H9 (cell line): ENCODE measurements around the gene CYTL1. TPM values are rescaled to one million over a fixed set of nuclear protein-coding genes. Genes with fewer than 3 reads are reported as not detected.

Source experiments
- DNase-seq: peaks from one replicate; pipeline ENCODE4 v3.0.0-alpha.2; 2017
- H2AFZ ChIP-seq: one replicate; pipeline ENCODE4 v1.6.1; 2013; ENCODE audit warnings: mild to moderate bottlenecking, low read length, control low read depth, moderate library complexity
- H2AK5ac ChIP-seq: 2 replicates; pipeline ENCODE4 v1.6.1; 2013; ENCODE audit warnings: low read length, control low read depth, mixed read lengths; ENCODE audit not compliant: insufficient read length
- H2BK120ac ChIP-seq: one replicate; pipeline ENCODE4 v1.6.1; 2013; ENCODE audit warnings: low read depth, mild to moderate bottlenecking, low read length, control low read depth, inconsistent platforms; ENCODE audit not compliant: poor library complexity, severe bottlenecking
- H2BK12ac ChIP-seq: 2 replicates; pipeline ENCODE4 v1.6.1; 2013; ENCODE audit warnings: low read length, control low read depth, mixed read lengths, low read depth; ENCODE audit not compliant: insufficient read length
- H2BK15ac ChIP-seq: 2 replicates; pipeline ENCODE4 v1.6.1; 2013; ENCODE audit warnings: low read depth, low read length, control low read depth
- H2BK20ac ChIP-seq: one replicate; pipeline ENCODE4 v1.6.1; 2013; ENCODE audit warnings: low read depth, mild to moderate bottlenecking, low read length, control low read depth, inconsistent platforms; ENCODE audit not compliant: poor library complexity, severe bottlenecking
- H2BK5ac ChIP-seq: 2 replicates; pipeline ENCODE4 v1.6.1; 2013; ENCODE audit warnings: low read length, control low read depth, mixed read lengths; ENCODE audit not compliant: insufficient read length
- H3K14ac ChIP-seq: 2 replicates; pipeline ENCODE4 v1.6.1; 2013; ENCODE audit warnings: low read length, control low read depth; ENCODE audit not compliant: insufficient read depth
- H3K18ac ChIP-seq: 2 replicates; pipeline ENCODE4 v1.6.1; 2013; ENCODE audit warnings: low read depth, mild to moderate bottlenecking, mixed read lengths, low read length, control low read depth; ENCODE audit not compliant: insufficient read length
- H3K23ac ChIP-seq: 2 replicates; pipeline ENCODE4 v1.6.1; 2013; ENCODE audit warnings: low read length, control low read depth, mixed read lengths, low read depth; ENCODE audit not compliant: insufficient read length
- H3K23me2 ChIP-seq: 2 replicates; pipeline ENCODE4 v1.6.1; 2013; ENCODE audit warnings: low read depth, mild to moderate bottlenecking, mixed read lengths, low read length, control low read depth; ENCODE audit not compliant: insufficient read length, poor library complexity, severe bottlenecking
- H3K27ac ChIP-seq: 2 replicates; pipeline ENCODE4 v1.5.1; 2013; ENCODE audit warnings: low read length, control low read depth, mixed read lengths, low read depth; ENCODE audit not compliant: insufficient read length
- H3K27me3 ChIP-seq: 2 replicates; pipeline ENCODE4 v1.6.1; 2013; ENCODE audit warnings: low read length, control low read depth, inconsistent platforms; ENCODE audit not compliant: insufficient read depth
- H3K4ac ChIP-seq: 2 replicates; pipeline ENCODE4 v1.6.1; 2013; ENCODE audit warnings: low read depth, mild to moderate bottlenecking, control low read depth, inconsistent platforms, low read length, moderate library complexity
- H3K4me1 ChIP-seq: 2 replicates; pipeline ENCODE4 v1.6.1; 2013; ENCODE audit warnings: low read length, control low read depth, inconsistent platforms; ENCODE audit not compliant: insufficient read depth
- H3K4me2 ChIP-seq: 2 replicates; pipeline ENCODE4 v1.6.1; 2013; ENCODE audit warnings: low read length, control low read depth, mixed read lengths; ENCODE audit not compliant: insufficient read length, insufficient read depth
- H3K56ac ChIP-seq: 2 replicates; pipeline ENCODE4 v1.6.1; 2013; ENCODE audit warnings: low read depth, mild to moderate bottlenecking, mixed read lengths, low read length, control low read depth; ENCODE audit not compliant: insufficient read length
- H3K79me1 ChIP-seq: 2 replicates; pipeline ENCODE4 v1.6.1; 2013; ENCODE audit warnings: low read depth, mild to moderate bottlenecking, moderate library complexity, low read length, control low read depth, inconsistent platforms; ENCODE audit not compliant: insufficient read depth, poor library complexity, severe bottlenecking
- H3K79me2 ChIP-seq: 2 replicates; pipeline ENCODE4 v1.6.1; 2013; ENCODE audit warnings: low read length, control low read depth, inconsistent platforms; ENCODE audit not compliant: insufficient read depth
- H3K9ac ChIP-seq: 2 replicates; pipeline ENCODE4 v1.6.1; 2013; ENCODE audit warnings: low read length, control low read depth, mixed read lengths; ENCODE audit not compliant: insufficient read length; ENCODE audit errors: extremely low read depth
- H3K9me3 ChIP-seq: one replicate; pipeline ENCODE4 v1.6.1; 2013; ENCODE audit warnings: low read depth, low read length, inconsistent platforms; ENCODE audit not compliant: control insufficient read depth
- H3T11ph ChIP-seq: one replicate; pipeline ENCODE4 v1.6.1; 2013; ENCODE audit warnings: mild to moderate bottlenecking, low read length, control low read depth, inconsistent platforms
- H4K20me1 ChIP-seq: one replicate; pipeline ENCODE4 v1.6.1; 2013; ENCODE audit not compliant: control insufficient read depth, insufficient read length, insufficient read depth
- H4K5ac ChIP-seq: 2 replicates; pipeline ENCODE4 v1.6.1; 2013; ENCODE audit warnings: low read depth, mild to moderate bottlenecking, mixed read lengths, low read length, control low read depth; ENCODE audit not compliant: insufficient read length
- H4K8ac ChIP-seq: replicated peaks from 2 replicates; pipeline ENCODE4 v1.6.1; 2013; ENCODE audit warnings: low read length, control low read depth, mixed read lengths, low read depth; ENCODE audit not compliant: insufficient read length
- H4K91ac ChIP-seq: 2 replicates; pipeline ENCODE4 v1.6.1; 2013; ENCODE audit warnings: low read depth, mild to moderate bottlenecking, moderate library complexity, mixed read lengths, low read length, control low read depth; ENCODE audit not compliant: insufficient read length
- H3K27ac Mint-ChIP-seq, 3 experiments: 2 replicates in 2 of 3; 3 replicates in 1 of 3; pipeline ENCODE4 v1.8.0; 2020 to 2021; ENCODE audit warnings: mixed read lengths in 3 of 3, mild to moderate bottlenecking in 1 of 3, moderate library complexity in 1 of 3
- H3K27me3 Mint-ChIP-seq: 2 replicates; pipeline ENCODE4 v1.8.0; 2021; ENCODE audit warnings: low read depth, mild to moderate bottlenecking, moderate library complexity, mixed read lengths
- H3K36me3 Mint-ChIP-seq, 3 experiments: 2 replicates in 2 of 3; 3 replicates in 1 of 3; pipeline ENCODE4 v1.8.0; 2020 to 2021; ENCODE audit warnings: low read depth in 3 of 3, mixed read lengths in 3 of 3; ENCODE audit not compliant: insufficient read depth in 1 of 3
- H3K4me1 Mint-ChIP-seq, 2 experiments: 2 replicates each; pipeline ENCODE4 v1.8.0; 2020; ENCODE audit warnings: mixed read lengths in 2 of 2
- H3K4me3 Mint-ChIP-seq, 2 experiments: 2 replicates in 1 of 2; 3 replicates in 1 of 2; pipeline ENCODE4 v1.8.0; 2020 to 2021; ENCODE audit warnings: mild to moderate bottlenecking in 2 of 2, mixed read lengths in 2 of 2, moderate library complexity in 1 of 2
- H3K9me3 Mint-ChIP-seq, 2 experiments: 2 replicates in 1 of 2; 3 replicates in 1 of 2; pipeline ENCODE4 v1.8.0; 2020; ENCODE audit warnings: mild to moderate bottlenecking in 2 of 2, mixed read lengths in 2 of 2, moderate library complexity in 1 of 2
- CTCF ChIP-seq: fragments of 200-600 bp; sonication (generic); conservative IDR thresholded peaks from 3 replicates; pipeline ENCODE4 v1.8.0; 2021; ENCODE audit warnings: antibody characterized with exemption, mild to moderate bottlenecking
- WGBS: extraction: QIAGEN DNeasy Blood & Tissue Kit; methylation state at CpG from one replicate; pipeline ENCODE4 v1.1.7; 2013; ENCODE audit warnings: missing lambda C conversion rate, low lambda C conversion rate, mixed read lengths; ENCODE audit not compliant: insufficient read length; ENCODE audit errors: extremely low coverage; 5-methylcytosine and 5-hydroxymethylcytosine counted together
- total RNA-seq: library from RNA; stranded (reverse); gene quantifications from 2 replicates; pipeline ENCODE4 v1.2.1, GENCODE V29; 2021

CYTL1 gene
- total RNA-seq, 1 experiment from 2014 or later: 1.7 TPM

GRCh38 chr4:5048721-5049120 is 29.5 kb upstream of the CYTL1 start:
- no peak overlapping the region for H3K4me3 Mint-ChIP-seq
- Histone ChIP-seq H2BK15ac (no peak overlapping the region), H3K4ac (no peak overlapping the region)

More at GRCh38 chr4:5048721-5049120, 29.5 kb upstream of the CYTL1 start:
- Histone ChIP-seq H4K20me1 (no peaks in the 10 kb centered on the region), H3K23me2 (peaks cover 12% of the 10 kb centered on the region), H4K91ac (no peak overlapping the region), H2BK5ac (no peak overlapping the region), H4K8ac (no peak overlapping the region), H3K23ac (no peak overlapping the region), H3K27me3 (peaks cover 18% of the 10 kb centered on the region; the same call in 1 of the 2 replicates), H3K18ac (no peak overlapping the region), H3K9me3 (no peaks in the 10 kb centered on the region), H3K79me1 (no peaks in the 10 kb centered on the region), H3T11ph (no peak overlapping the region), H3K79me2 (no peaks in the 10 kb centered on the region), H3K27ac (no peak overlapping the region), H3K4me2 (no peak overlapping the region), H4K5ac (no peak overlapping the region), H2AFZ (no peak overlapping the region), H2BK20ac (no peak overlapping the region), H2AK5ac (no peak overlapping the region), H3K4me1 (no peaks in the 10 kb centered on the region), H3K9ac (no peak overlapping the region), H2BK12ac (no peak overlapping the region), H3K14ac (no peak overlapping the region), H3K56ac (no peak overlapping the region), H2BK120ac (no peak overlapping the region)
- Mint-ChIP-seq H3K9me3 (peaks cover 2 to 6% of the 10 kb centered on the region in 2 experiments; a peak in 4 of 5 replicates), H3K4me1 (peaks cover 10 to 16% of the 10 kb centered on the region in 2 experiments), H3K27ac (no peak overlapping the region), H3K36me3 (no peaks in the 10 kb centered on the region), H3K27me3 (peaks cover 77% of the 10 kb centered on the region)
- DNase-seq: no peak
- no peak for TF ChIP-seq CTCF
- WGBS: no CpG with 5 or more reads among the region's 4 CpGs
